GM23338 (cell line): ENCODE data around the gene CDC27. TPM values are rescaled to one million over a fixed set of nuclear protein-coding genes. Genes with fewer than 3 reads are reported as not detected.

Source experiments
- ATAC-seq: fragments of 200-7000 bp; cut with Tn5 transposase; 3 replicates; pipeline ENCODE4 v1.9.1; 2020
- DNase-seq: peaks from one replicate; pipeline ENCODE4 v3.0.0-alpha.2; 2015; ENCODE audit warnings: low spot score
- H2AFZ ChIP-seq: fragments of 200-600 bp; sonication (generic); 2 replicates; pipeline ENCODE4 v1.8.0; 2016; ENCODE audit warnings: antibody characterized with exemption, mild to moderate bottlenecking, moderate library complexity
- H3F3A ChIP-seq: fragments of 200-600 bp; sonication (generic); replicated peaks from 2 replicates; pipeline ENCODE4 v1.8.0; 2017; ENCODE audit warnings: antibody characterized with exemption, mixed run types, low read depth
- H3K27ac ChIP-seq: fragments of 200-600 bp; sonication (generic); 2 replicates; pipeline ENCODE4 v1.6.1; 2016; ENCODE audit warnings: low read depth
- H3K27me3 ChIP-seq: fragments of 200-600 bp; sonication (generic); 2 replicates; pipeline ENCODE4 v1.8.0; 2016; ENCODE audit warnings: mild to moderate bottlenecking, mixed run types, moderate library complexity; ENCODE audit not compliant: insufficient read depth
- H3K36me3 ChIP-seq: fragments of 200-600 bp; sonication (generic); 2 replicates; pipeline ENCODE4 v1.8.0; 2016; ENCODE audit warnings: mild to moderate bottlenecking; ENCODE audit not compliant: insufficient read depth
- H3K4me1 ChIP-seq: fragments of 200-600 bp; sonication (generic); 2 replicates; pipeline ENCODE4 v1.8.0; 2016; ENCODE audit warnings: mild to moderate bottlenecking, moderate library complexity; ENCODE audit not compliant: insufficient read depth
- H3K4me2 ChIP-seq: fragments of 200-600 bp; sonication (generic); 2 replicates; pipeline ENCODE4 v1.7.1; 2017; ENCODE audit warnings: mixed run types
- H3K4me3 ChIP-seq: fragments of 200-600 bp; sonication (generic); 2 replicates; pipeline ENCODE4 v1.6.1; 2016; ENCODE audit warnings: mixed run types
- H3K79me2 ChIP-seq: fragments of 200-600 bp; sonication (generic); replicated peaks from 2 replicates; pipeline ENCODE4 v1.8.0; 2017; ENCODE audit warnings: mild to moderate bottlenecking; ENCODE audit not compliant: insufficient read depth
- H3K9me2 ChIP-seq: fragments of 200-600 bp; sonication (generic); 2 replicates; pipeline ENCODE4 v1.8.0; 2017; ENCODE audit not compliant: insufficient read depth
- H4K20me1 ChIP-seq: fragments of 200-600 bp; sonication (generic); replicated peaks from 2 replicates; pipeline ENCODE4 v1.8.0; 2017; ENCODE audit warnings: mild to moderate bottlenecking; ENCODE audit not compliant: insufficient read depth
- H3K27ac Mint-ChIP-seq: 2 replicates; pipeline ENCODE4 v1.8.0; 2020; ENCODE audit warnings: inconsistent platforms, mild to moderate bottlenecking, moderate library complexity, mixed read lengths
- H3K27me3 Mint-ChIP-seq: 3 replicates; pipeline ENCODE4 v1.8.0; 2022; ENCODE audit warnings: low read depth, mild to moderate bottlenecking, moderate library complexity, mixed read lengths, inconsistent platforms; ENCODE audit not compliant: insufficient read depth, poor library complexity
- H3K36me3 Mint-ChIP-seq: 3 replicates; pipeline ENCODE4 v1.8.0; 2021; ENCODE audit warnings: low read depth, mild to moderate bottlenecking, inconsistent platforms, moderate library complexity, mixed read lengths
- H3K4me1 Mint-ChIP-seq: 3 replicates; pipeline ENCODE4 v1.8.0; 2020; ENCODE audit warnings: mild to moderate bottlenecking, inconsistent platforms, mixed read lengths
- H3K4me3 Mint-ChIP-seq: 3 replicates; pipeline ENCODE4 v1.8.0; 2021; ENCODE audit warnings: moderate library complexity, mild to moderate bottlenecking, inconsistent platforms, mixed read lengths
- H3K9me3 Mint-ChIP-seq: 3 replicates; pipeline ENCODE4 v1.8.0; 2020; ENCODE audit warnings: moderate library complexity, mild to moderate bottlenecking, inconsistent platforms, mixed read lengths
- CTCF ChIP-seq, 2 experiments: fragments of 200-600 bp in 1 of 2; sonication (generic) in 1 of 2; conservative IDR thresholded peaks; 2 replicates each; pipeline versions ENCODE4 v1.5.1 to v1.6.1; 2016 to 2017; ENCODE audit warnings: antibody characterized with exemption in 2 of 2, low read depth in 2 of 2, mild to moderate bottlenecking in 2 of 2, moderate library complexity in 1 of 2
- EZH2 ChIP-seq: fragments of 200-600 bp; sonication (generic); IDR thresholded peaks from one replicate; pipeline ENCODE4 v1.8.0; 2017; ENCODE audit warnings: antibody characterized with exemption, mild to moderate bottlenecking, low read depth; ENCODE audit not compliant: unreplicated experiment
- EZH2phosphoT487 ChIP-seq: fragments of 200-600 bp; sonication (generic); IDR thresholded peaks from one replicate; pipeline ENCODE4 v1.8.1; 2018; ENCODE audit warnings: antibody characterized with exemption; ENCODE audit not compliant: unreplicated experiment
- JUNB ChIP-seq: IDR thresholded peaks from one replicate; pipeline ENCODE4 v1.6.1; 2016; ENCODE audit warnings: antibody characterized with exemption; ENCODE audit not compliant: unreplicated experiment
- NANOG ChIP-seq: IDR thresholded peaks from 2 replicates; pipeline ENCODE4 v1.6.1; 2016; ENCODE audit warnings: antibody characterized with exemption, borderline replicate concordance
- POLR2AphosphoS5 ChIP-seq: IDR thresholded peaks from 2 replicates; pipeline ENCODE4 v1.6.1; 2016; ENCODE audit warnings: antibody characterized with exemption, low read depth
- STAT1 ChIP-seq: IDR thresholded peaks from one replicate; pipeline ENCODE4 v1.6.1; 2016; ENCODE audit warnings: antibody characterized with exemption; ENCODE audit not compliant: unreplicated experiment
- ZNF114 ChIP-seq: fragments of 250-450 bp; sonication (Bioruptor Pico); IDR thresholded peaks from 2 replicates; pipeline ENCODE4 v1.5.0; 2020; ENCODE audit warnings: mild to moderate bottlenecking, moderate library complexity
- ZNF331 ChIP-seq: fragments of 250-450 bp; sonication (Bioruptor Pico); IDR thresholded peaks from 2 replicates; pipeline ENCODE4 v1.5.0; 2020; ENCODE audit warnings: low read depth, mild to moderate bottlenecking, moderate library complexity
- polyA plus RNA-seq: library from polyadenylated mRNA; unstranded; fragments of >200 nt; fragmentation: Nextera tagmentation; extraction: Ambion mirVana; gene quantifications from 2 replicates; pipeline ENCODE4 v1.2.1, GENCODE V29; 2016
- total RNA-seq: library from RNA; depleted of rRNA; stranded (reverse); fragments of >200 nt; shearing (Covaris generic); gene quantifications from 2 replicates; pipeline ENCODE4 v1.2.3, GENCODE V29; 2014
- TF ChIP-seq, protein P1 (sequence below): IDR thresholded peaks from one replicate; pipeline ENCODE4 v1.6.1; 2018; ENCODE audit warnings: antibody characterized with exemption; ENCODE audit not compliant: unreplicated experiment
- TF ChIP-seq, protein P2 (sequence below): fragments of 250-450 bp; sonication (Bioruptor Pico); IDR thresholded peaks from 2 replicates; pipeline ENCODE4 v1.5.0; 2020; ENCODE audit warnings: mild to moderate bottlenecking, moderate library complexity

The CDC27 gene
- total and polyA plus RNA-seq, 2 experiments from 2014 or later: 49.7 to 85.5 TPM

- Mint-ChIP-seq H3K27ac (no peak overlapping the region), H3K4me1 (peaks cover 10% of the 10 kb centered on the region; the same call in 2 of the 3 replicates), H3K9me3 (no peaks in the 10 kb centered on the region; the same call in 2 of the 3 replicates), H3K36me3 (no peaks in the 10 kb centered on the region; the same call in 2 of the 3 replicates), H3K4me3 (no peak overlapping the region), H3K27me3 (peaks cover 7% of the 10 kb centered on the region)
- Histone ChIP-seq H3K4me1 (peaks cover 9% of the 10 kb centered on the region), H3K4me3 (no peak overlapping the region), H3K27ac (no peak overlapping the region), H4K20me1 (0 out of 2 replicates have a peak, but pooled peaks cover 20% of the 10 kb centered on the region), H3K79me2 (peaks cover 29% of the 10 kb centered on the region), H3K27me3 (no peaks in the 10 kb centered on the region), H3K4me2 (no peak overlapping the region), H2AFZ (0 out of 2 replicates have a peak overlapping the region, but pooled peaks have one; percentile 24), H3K9me2 (no peaks in the 10 kb centered on the region), H3K36me3 (no peaks in the 10 kb centered on the region), H3F3A (no peaks in the 10 kb centered on the region)
- DNase-seq (no peak), ATAC-seq (no peak)
- no peak for TF ChIP-seq POLR2AphosphoS5
Measured at GRCh38 chr17:47190770-47191169, 1.7 kb upstream of the CDC27 start.

- H3K27ac ChIP-seq: no peak overlapping the region
- no peaks in the 10 kb centered on the region for H3F3A ChIP-seq
- H3K27ac Mint-ChIP-seq: no peak overlapping the region
- H3K79me2 ChIP-seq: peaks cover 34% of the 10 kb centered on the region
- no peaks in the 10 kb centered on the region for H3K36me3 Mint-ChIP-seq
- no peaks in the 10 kb centered on the region for H3K36me3 ChIP-seq
- no peak overlapping the region for H2AFZ ChIP-seq
- H3K4me1 ChIP-seq: peaks cover 9% of the 10 kb centered on the region
- H4K20me1 ChIP-seq: 0 out of 2 replicates have a peak, but pooled peaks cover 20% of the 10 kb centered on the region
- H3K9me3 Mint-ChIP-seq: no peaks in the 10 kb centered on the region; the same call in 2 of the 3 replicates
- DNase-seq (no peak), ATAC-seq (no peak)
- H3K27me3 Mint-ChIP-seq: peaks cover 4% of the 10 kb centered on the region
- peaks cover 10% of the 10 kb centered on the region; the same call in 2 of the 3 replicates for H3K4me1 Mint-ChIP-seq
- no peak overlapping the region for H3K4me2 ChIP-seq
- H3K4me3 Mint-ChIP-seq: peak overlapping the region; percentile 99; the same call in 1 of the 3 replicates
- no peak overlapping the region for H3K4me3 ChIP-seq
- H3K9me2 ChIP-seq: no peaks in the 10 kb centered on the region
- H3K27me3 ChIP-seq: no peaks in the 10 kb centered on the region
- TF ChIP-seq ZNF114 (CRISPR knock-in tag) (no peak), CTCF (conservative IDR thresholded peaks at IDR 0.05; ENCODE audit: low read depth in 2 of 2) (no peak), POLR2AphosphoS5 (no peak), JUNB (no peak), STAT1 (no peak), NANOG (no peak), EZH2phosphoT487 (no peak), EZH2 (no peak), ZNF331 (CRISPR knock-in tag) (no peak)
- TF ChIP-seq, protein P1, sequence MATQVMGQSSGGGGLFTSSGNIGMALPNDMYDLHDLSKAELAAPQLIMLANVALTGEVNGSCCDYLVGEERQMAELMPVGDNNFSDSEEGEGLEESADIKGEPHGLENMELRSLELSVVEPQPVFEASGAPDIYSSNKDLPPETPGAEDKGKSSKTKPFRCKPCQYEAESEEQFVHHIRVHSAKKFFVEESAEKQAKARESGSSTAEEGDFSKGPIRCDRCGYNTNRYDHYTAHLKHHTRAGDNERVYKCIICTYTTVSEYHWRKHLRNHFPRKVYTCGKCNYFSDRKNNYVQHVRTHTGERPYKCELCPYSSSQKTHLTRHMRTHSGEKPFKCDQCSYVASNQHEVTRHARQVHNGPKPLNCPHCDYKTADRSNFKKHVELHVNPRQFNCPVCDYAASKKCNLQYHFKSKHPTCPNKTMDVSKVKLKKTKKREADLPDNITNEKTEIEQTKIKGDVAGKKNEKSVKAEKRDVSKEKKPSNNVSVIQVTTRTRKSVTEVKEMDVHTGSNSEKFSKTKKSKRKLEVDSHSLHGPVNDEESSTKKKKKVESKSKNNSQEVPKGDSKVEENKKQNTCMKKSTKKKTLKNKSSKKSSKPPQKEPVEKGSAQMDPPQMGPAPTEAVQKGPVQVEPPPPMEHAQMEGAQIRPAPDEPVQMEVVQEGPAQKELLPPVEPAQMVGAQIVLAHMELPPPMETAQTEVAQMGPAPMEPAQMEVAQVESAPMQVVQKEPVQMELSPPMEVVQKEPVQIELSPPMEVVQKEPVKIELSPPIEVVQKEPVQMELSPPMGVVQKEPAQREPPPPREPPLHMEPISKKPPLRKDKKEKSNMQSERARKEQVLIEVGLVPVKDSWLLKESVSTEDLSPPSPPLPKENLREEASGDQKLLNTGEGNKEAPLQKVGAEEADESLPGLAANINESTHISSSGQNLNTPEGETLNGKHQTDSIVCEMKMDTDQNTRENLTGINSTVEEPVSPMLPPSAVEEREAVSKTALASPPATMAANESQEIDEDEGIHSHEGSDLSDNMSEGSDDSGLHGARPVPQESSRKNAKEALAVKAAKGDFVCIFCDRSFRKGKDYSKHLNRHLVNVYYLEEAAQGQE: no peak
- TF ChIP-seq, protein P2, sequence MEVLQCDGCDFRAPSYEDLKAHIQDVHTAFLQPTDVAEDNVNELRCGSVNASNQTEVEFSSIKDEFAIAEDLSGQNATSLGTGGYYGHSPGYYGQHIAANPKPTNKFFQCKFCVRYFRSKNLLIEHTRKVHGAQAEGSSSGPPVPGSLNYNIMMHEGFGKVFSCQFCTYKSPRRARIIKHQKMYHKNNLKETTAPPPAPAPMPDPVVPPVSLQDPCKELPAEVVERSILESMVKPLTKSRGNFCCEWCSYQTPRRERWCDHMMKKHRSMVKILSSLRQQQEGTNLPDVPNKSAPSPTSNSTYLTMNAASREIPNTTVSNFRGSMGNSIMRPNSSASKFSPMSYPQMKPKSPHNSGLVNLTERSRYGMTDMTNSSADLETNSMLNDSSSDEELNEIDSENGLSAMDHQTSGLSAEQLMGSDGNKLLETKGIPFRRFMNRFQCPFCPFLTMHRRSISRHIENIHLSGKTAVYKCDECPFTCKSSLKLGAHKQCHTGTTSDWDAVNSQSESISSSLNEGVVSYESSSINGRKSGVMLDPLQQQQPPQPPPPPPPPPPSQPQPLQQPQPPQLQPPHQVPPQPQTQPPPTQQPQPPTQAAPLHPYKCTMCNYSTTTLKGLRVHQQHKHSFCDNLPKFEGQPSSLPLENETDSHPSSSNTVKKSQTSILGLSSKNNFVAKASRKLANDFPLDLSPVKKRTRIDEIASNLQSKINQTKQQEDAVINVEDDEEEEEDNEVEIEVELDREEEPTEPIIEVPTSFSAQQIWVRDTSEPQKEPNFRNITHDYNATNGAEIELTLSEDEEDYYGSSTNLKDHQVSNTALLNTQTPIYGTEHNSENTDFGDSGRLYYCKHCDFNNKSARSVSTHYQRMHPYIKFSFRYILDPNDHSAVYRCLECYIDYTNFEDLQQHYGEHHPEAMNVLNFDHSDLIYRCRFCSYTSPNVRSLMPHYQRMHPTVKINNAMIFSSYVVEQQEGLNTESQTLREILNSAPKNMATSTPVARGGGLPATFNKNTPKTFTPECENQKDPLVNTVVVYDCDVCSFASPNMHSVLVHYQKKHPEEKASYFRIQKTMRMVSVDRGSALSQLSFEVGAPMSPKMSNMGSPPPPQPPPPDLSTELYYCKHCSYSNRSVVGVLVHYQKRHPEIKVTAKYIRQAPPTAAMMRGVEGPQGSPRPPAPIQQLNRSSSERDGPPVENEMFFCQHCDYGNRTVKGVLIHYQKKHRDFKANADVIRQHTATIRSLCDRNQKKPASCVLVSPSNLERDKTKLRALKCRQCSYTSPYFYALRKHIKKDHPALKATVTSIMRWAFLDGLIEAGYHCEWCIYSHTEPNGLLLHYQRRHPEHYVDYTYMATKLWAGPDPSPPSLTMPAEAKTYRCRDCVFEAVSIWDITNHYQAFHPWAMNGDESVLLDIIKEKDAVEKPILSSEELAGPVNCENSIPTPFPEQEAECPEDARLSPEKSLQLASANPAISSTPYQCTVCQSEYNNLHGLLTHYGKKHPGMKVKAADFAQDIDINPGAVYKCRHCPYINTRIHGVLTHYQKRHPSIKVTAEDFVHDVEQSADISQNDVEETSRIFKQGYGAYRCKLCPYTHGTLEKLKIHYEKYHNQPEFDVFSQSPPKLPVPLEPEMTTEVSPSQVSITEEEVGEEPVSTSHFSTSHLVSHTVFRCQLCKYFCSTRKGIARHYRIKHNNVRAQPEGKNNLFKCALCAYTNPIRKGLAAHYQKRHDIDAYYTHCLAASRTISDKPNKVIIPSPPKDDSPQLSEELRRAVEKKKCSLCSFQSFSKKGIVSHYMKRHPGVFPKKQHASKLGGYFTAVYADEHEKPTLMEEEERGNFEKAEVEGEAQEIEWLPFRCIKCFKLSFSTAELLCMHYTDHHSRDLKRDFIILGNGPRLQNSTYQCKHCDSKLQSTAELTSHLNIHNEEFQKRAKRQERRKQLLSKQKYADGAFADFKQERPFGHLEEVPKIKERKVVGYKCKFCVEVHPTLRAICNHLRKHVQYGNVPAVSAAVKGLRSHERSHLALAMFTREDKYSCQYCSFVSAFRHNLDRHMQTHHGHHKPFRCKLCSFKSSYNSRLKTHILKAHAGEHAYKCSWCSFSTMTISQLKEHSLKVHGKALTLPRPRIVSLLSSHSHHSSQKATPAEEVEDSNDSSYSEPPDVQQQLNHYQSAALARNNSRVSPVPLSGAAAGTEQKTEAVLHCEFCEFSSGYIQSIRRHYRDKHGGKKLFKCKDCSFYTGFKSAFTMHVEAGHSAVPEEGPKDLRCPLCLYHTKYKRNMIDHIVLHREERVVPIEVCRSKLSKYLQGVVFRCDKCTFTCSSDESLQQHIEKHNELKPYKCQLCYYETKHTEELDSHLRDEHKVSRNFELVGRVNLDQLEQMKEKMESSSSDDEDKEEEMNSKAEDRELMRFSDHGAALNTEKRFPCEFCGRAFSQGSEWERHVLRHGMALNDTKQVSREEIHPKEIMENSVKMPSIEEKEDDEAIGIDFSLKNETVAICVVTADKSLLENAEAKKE (CRISPR knock-in tag): no peak
Measured at GRCh38 chr17:47190243-47190642, 1.1 kb upstream of the CDC27 start.
